ENCODE data around the gene GALNT5. TPM values are rescaled to one million over a fixed set of nuclear protein-coding genes. Genes with fewer than 3 reads are reported as not detected.
A peak's percentile ranks its signal among the peaks of the same experiment; 100 is the strongest.
"Not testable (repeated sequence)": the region's sequence is repeated elsewhere in the genome, so short reads cannot be mapped to it uniquely, and the experiment has no call there.

The GALNT5 gene
- total RNA-seq, 1 experiment from 2014 or later = not detected

GRCh38 chr2:157318884-157319283, 61.4 kb downstream of the GALNT5 start:
- in situ Hi-C loops (cut with HindIII; ENCODE audit: low sequenced_read_pairs) = no loop called here
- DNase-seq (ENCODE audit: low spot score) = no peak

- in situ Hi-C loops (cut with HindIII; ENCODE audit: low sequenced_read_pairs) = no loop called here
- no peak for DNase-seq (ENCODE audit: low spot score)
Measured at GRCh38 chr2:157319795-157320194, 62.3 kb downstream of the GALNT5 start.

GRCh38 chr2:157320409-157320808, 62.9 kb downstream of the GALNT5 start:
- in situ Hi-C loops (cut with HindIII; ENCODE audit: low sequenced_read_pairs) = no loop called here
- no peak for DNase-seq (ENCODE audit: low spot score)

- no peak for DNase-seq (ENCODE audit: low spot score)
- in situ Hi-C loops (cut with HindIII; ENCODE audit: low sequenced_read_pairs) = no loop called here
Measured at GRCh38 chr2:157321466-157321865, 64.0 kb downstream of the GALNT5 start.

GRCh38 chr2:157322432-157322831, 64.9 kb downstream of the GALNT5 start:
- DNase-seq (ENCODE audit: low spot score) = no peak
- in situ Hi-C loops (cut with HindIII; ENCODE audit: low sequenced_read_pairs) = no loop called here

GRCh38 chr2:157324331-157324843, 66.9 kb downstream of the GALNT5 start:
- in situ Hi-C loops (cut with HindIII; ENCODE audit: low sequenced_read_pairs) = no loop called here
- DNase-seq (ENCODE audit: low spot score) = no peak

- no peak for DNase-seq (ENCODE audit: low spot score)
- in situ Hi-C loops (cut with HindIII; ENCODE audit: low sequenced_read_pairs) = no loop called here
Measured at GRCh38 chr2:157325786-157326185, 68.3 kb downstream of the GALNT5 start, which contains the start of gene ERMN. ERMN (minus strand) TSS chr2:157325824; CDS start chr2:157325642, 182 bp downstream.

GRCh38 chr2:157326698-157327097, 69.2 kb downstream of the GALNT5 start:
- in situ Hi-C loops (cut with HindIII; ENCODE audit: low sequenced_read_pairs) = no loop called here
- DNase-seq (ENCODE audit: low spot score) = no peak

GRCh38 chr2:157327200-157327599, 69.7 kb downstream of the GALNT5 start:
- no peak for DNase-seq (ENCODE audit: low spot score)
- in situ Hi-C loops (cut with HindIII; ENCODE audit: low sequenced_read_pairs) = no loop called here

GRCh38 chr2:157327621-157328500, 70.4 kb downstream of the GALNT5 start:
- peak; percentile 22 for DNase-seq (ENCODE audit: low spot score)
- in situ Hi-C loops (cut with HindIII; ENCODE audit: low sequenced_read_pairs) = no loop called here

- DNase-seq (ENCODE audit: low spot score) = peak; percentile 25
- in situ Hi-C loops (cut with HindIII; ENCODE audit: low sequenced_read_pairs) = no loop called here
Measured at GRCh38 chr2:157329524-157329923, 72.0 kb downstream of the GALNT5 start.

GRCh38 chr2:157333304-157334047, 76.0 kb downstream of the GALNT5 start:
- in situ Hi-C loops (cut with HindIII; ENCODE audit: low sequenced_read_pairs) = no loop called here
- no peak for DNase-seq (ENCODE audit: low spot score)

GRCh38 chr2:157334335-157334734, 76.8 kb downstream of the GALNT5 start:
- in situ Hi-C loops (cut with HindIII; ENCODE audit: low sequenced_read_pairs) = no loop called here
- DNase-seq (ENCODE audit: low spot score) = no peak

GRCh38 chr2:157334797-157335196, 77.3 kb downstream of the GALNT5 start:
- in situ Hi-C loops (cut with HindIII; ENCODE audit: low sequenced_read_pairs) = no loop called here
- DNase-seq (ENCODE audit: low spot score) = no peak

- in situ Hi-C loops (cut with HindIII; ENCODE audit: low sequenced_read_pairs) = no loop called here
- DNase-seq (ENCODE audit: low spot score) = peak; percentile 48
Measured at GRCh38 chr2:157336137-157337010, 78.9 kb downstream of the GALNT5 start.

- no peak for DNase-seq (ENCODE audit: low spot score)
- in situ Hi-C loops (cut with HindIII; ENCODE audit: low sequenced_read_pairs) = no loop called here
Measured at GRCh38 chr2:157337978-157338377, 80.5 kb downstream of the GALNT5 start.

- in situ Hi-C loops (cut with HindIII; ENCODE audit: low sequenced_read_pairs) = no loop called here
- DNase-seq (ENCODE audit: low spot score) = no peak
Measured at GRCh38 chr2:157339965-157340655, 82.6 kb downstream of the GALNT5 start.

GRCh38 chr2:157341381-157341780, 83.9 kb downstream of the GALNT5 start:
- in situ Hi-C loops (cut with HindIII; ENCODE audit: low sequenced_read_pairs); DNase-seq (ENCODE audit: low spot score): not testable (repeated sequence)

All from G401 (cell line).